Fibroblast of lung (primary cell): Measurements from ENCODE around the gene SMIM12. TPM values are rescaled to one million over a fixed set of nuclear protein-coding genes. Genes with fewer than 3 reads are reported as not detected.

Source experiments
- DNase-seq, 2 donors: peaks; one replicate each; pipeline versions ENCODE4 v3.0.0 to v3.0.0-alpha.2; 2010; ENCODE audit warnings: low read depth in 2 of 2
- H2AFZ ChIP-seq: 2 replicates; pipeline ENCODE4 v1.5.1; 2012; ENCODE audit warnings: low read length, control low read depth, inconsistent platforms
- H3K27ac ChIP-seq: 2 replicates; pipeline ENCODE4 v1.5.1; 2011; ENCODE audit warnings: low read length, control low read depth; ENCODE audit not compliant: insufficient read depth
- H3K27me3 ChIP-seq: 2 replicates; pipeline ENCODE4 v1.5.1; 2011; ENCODE audit warnings: mild to moderate bottlenecking, low read length; ENCODE audit not compliant: control insufficient read depth, insufficient read depth
- H3K36me3 ChIP-seq: 2 replicates; pipeline ENCODE4 v1.5.1; 2011; ENCODE audit warnings: low read length; ENCODE audit not compliant: control insufficient read depth, insufficient read depth
- H3K4me1 ChIP-seq: 2 replicates; pipeline ENCODE4 v1.5.1; 2011; ENCODE audit warnings: low read length; ENCODE audit not compliant: control insufficient read depth, insufficient read depth; ENCODE audit errors: extremely low read depth
- H3K4me2 ChIP-seq: 2 replicates; pipeline ENCODE4 v1.5.1; 2011; ENCODE audit warnings: low read length, control low read depth; ENCODE audit not compliant: insufficient read depth; ENCODE audit errors: extremely low read depth
- H3K4me3 ChIP-seq, 4 experiments: fragments of 200-600 bp in 1 of 4; sonication (generic) in 1 of 4; replicated peaks in 1 of 4; 2 replicates each; pipeline ENCODE4 v1.5.1; 2011 to 2016; ENCODE audit warnings: low read length in 4 of 4, low read depth in 3 of 4, mild to moderate bottlenecking in 3 of 4, control low read depth in 2 of 4, inconsistent platforms in 1 of 4, mixed read lengths in 1 of 4; ENCODE audit not compliant: insufficient read depth in 1 of 4; ENCODE audit errors: control extremely low read depth in 1 of 4
- H3K79me2 ChIP-seq: 2 replicates; pipeline ENCODE4 v1.5.1; 2012; ENCODE audit warnings: mild to moderate bottlenecking, low read length, inconsistent platforms; ENCODE audit not compliant: control insufficient read depth, insufficient read depth
- H3K9ac ChIP-seq: 2 replicates; pipeline ENCODE4 v1.5.1; 2011; ENCODE audit warnings: mild to moderate bottlenecking, low read length, control low read depth; ENCODE audit not compliant: insufficient read depth
- H3K9me3 ChIP-seq: 2 replicates; pipeline ENCODE4 v1.5.1; 2012; ENCODE audit warnings: low read depth, low read length; ENCODE audit not compliant: control insufficient read depth, insufficient read depth
- H4K20me1 ChIP-seq: 2 replicates; pipeline ENCODE4 v1.5.1; 2011; ENCODE audit warnings: low read length; ENCODE audit not compliant: control insufficient read depth, insufficient read depth; ENCODE audit errors: extremely low read depth
- EZH2 ChIP-seq: IDR thresholded peaks from 2 replicates; pipeline ENCODE4 v1.5.1; 2012; ENCODE audit warnings: low read length, control low read depth, mild to moderate bottlenecking; ENCODE audit errors: missing control alignments
- polyA plus RNA-seq, 2 donors: library from polyadenylated mRNA; depleted of rRNA in 1 of 2; stranded (reverse) in 1 of 2; unstranded in 1 of 2; fragments of >200 nt; gene quantifications; 2 replicates each; pipeline ENCODE4 v1.2.1, GENCODE V29; 2011 to 2012; ENCODE audit warnings: missing spikeins in 1 of 2
- total RNA-seq: library from RNA; depleted of rRNA; stranded (reverse); fragments of >200 nt; gene quantifications from 2 replicates; pipeline ENCODE4 v1.2.1, GENCODE V29; 2014
- TF ChIP-seq, protein P1 (sequence below), 2 donors: IDR thresholded peaks in 1 of 2; conservative IDR thresholded peaks in 1 of 2; 1 replicate in 1 of 2; 2 replicates in 1 of 2; pipeline ENCODE4 v1.5.1; 2011 to 2012; ENCODE audit warnings: low read length in 2 of 2, control low read depth in 1 of 2, inconsistent platforms in 1 of 2, low read depth in 1 of 2, mild to moderate bottlenecking in 1 of 2

SMIM12 gene
- total and polyA plus RNA-seq, 2 donors (not counting 1 experiment from before 2014, with no cell fraction given), result 18.2 to 59.7 TPM

DNA sequence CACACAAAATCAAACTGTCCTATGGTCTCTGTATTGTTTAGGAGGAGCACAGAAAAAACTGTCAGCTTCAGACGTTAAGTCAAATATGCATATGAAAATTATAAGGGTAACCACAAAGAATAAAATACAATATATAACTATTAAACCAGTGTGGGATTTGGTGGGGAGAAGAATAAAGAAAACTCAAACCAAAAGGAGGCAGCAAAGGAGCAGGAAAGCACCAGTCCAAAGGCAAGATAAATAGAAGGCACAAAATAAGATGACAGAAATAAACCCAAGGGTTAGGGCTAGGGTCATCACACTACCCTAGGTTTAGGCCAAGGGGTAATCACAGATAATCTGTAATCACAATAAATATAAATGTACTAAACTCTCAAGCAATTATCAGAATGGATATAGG, 37.1 kb upstream of the SMIM12 start:
- DNase-seq, result no peak
- TF ChIP-seq EZH2, result no peak
- TF ChIP-seq, protein P1, sequence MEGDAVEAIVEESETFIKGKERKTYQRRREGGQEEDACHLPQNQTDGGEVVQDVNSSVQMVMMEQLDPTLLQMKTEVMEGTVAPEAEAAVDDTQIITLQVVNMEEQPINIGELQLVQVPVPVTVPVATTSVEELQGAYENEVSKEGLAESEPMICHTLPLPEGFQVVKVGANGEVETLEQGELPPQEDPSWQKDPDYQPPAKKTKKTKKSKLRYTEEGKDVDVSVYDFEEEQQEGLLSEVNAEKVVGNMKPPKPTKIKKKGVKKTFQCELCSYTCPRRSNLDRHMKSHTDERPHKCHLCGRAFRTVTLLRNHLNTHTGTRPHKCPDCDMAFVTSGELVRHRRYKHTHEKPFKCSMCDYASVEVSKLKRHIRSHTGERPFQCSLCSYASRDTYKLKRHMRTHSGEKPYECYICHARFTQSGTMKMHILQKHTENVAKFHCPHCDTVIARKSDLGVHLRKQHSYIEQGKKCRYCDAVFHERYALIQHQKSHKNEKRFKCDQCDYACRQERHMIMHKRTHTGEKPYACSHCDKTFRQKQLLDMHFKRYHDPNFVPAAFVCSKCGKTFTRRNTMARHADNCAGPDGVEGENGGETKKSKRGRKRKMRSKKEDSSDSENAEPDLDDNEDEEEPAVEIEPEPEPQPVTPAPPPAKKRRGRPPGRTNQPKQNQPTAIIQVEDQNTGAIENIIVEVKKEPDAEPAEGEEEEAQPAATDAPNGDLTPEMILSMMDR (conservative IDR thresholded peaks at IDR 0.05 in 1 of 2, IDR thresholded peaks at IDR 0.05 in 1 of 2; ENCODE audit: low read depth in 1 of 2, low read length in 2 of 2), result peak; percentile 6 to 13
- no peak overlapping the region for H3K27ac ChIP-seq

DNA sequence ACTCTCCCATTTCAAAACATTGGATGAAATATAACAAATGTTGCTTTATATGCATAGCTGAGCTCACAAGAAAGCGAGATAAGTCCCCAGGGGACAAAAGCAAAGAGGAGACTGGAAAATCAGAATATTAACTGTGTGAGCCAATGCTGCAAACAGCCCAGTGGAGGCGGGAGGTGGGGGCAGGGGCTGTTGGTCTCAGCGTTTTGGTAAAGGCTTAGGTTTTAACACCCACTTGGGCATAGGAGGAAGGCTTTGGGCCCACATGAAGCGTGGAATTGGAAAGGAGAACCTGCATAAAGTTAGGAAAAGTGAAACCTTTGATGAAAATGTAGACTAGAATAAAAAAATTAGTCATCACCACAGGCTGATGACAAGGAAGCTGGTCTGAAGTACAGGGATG, 30.2 kb upstream of the SMIM12 start:
- H3K79me2 ChIP-seq, result no peaks in the 10 kb centered on the region
- H3K9ac ChIP-seq, result no peak overlapping the region
- peaks cover 8% of the 10 kb centered on the region for H3K27me3 ChIP-seq
- H3K36me3 ChIP-seq, result no peaks in the 10 kb centered on the region
- H3K9me3 ChIP-seq, result no peaks in the 10 kb centered on the region
- no peaks in the 10 kb centered on the region for H3K4me1 ChIP-seq
- DNase-seq, result no peak
- H3K27ac ChIP-seq, result no peak overlapping the region
- no peaks in the 10 kb centered on the region for H4K20me1 ChIP-seq
- TF ChIP-seq, protein P1 (conservative IDR thresholded peaks at IDR 0.05 in 1 of 2, IDR thresholded peaks at IDR 0.05 in 1 of 2; ENCODE audit: low read depth in 1 of 2, low read length in 2 of 2), result no peak
- TF ChIP-seq EZH2, result no peak
- H3K4me3 ChIP-seq, result no peak overlapping the region
- no peak overlapping the region for H3K4me2 ChIP-seq
- H2AFZ ChIP-seq, result no peak overlapping the region

More for the DNA sequence above, 37.1 kb upstream of the SMIM12 start:
- no peaks in the 10 kb centered on the region for H3K36me3 ChIP-seq
- H3K4me1 ChIP-seq, result no peaks in the 10 kb centered on the region
- H3K27me3 ChIP-seq, result no peaks in the 10 kb centered on the region
- H3K79me2 ChIP-seq, result no peaks in the 10 kb centered on the region
- H4K20me1 ChIP-seq, result no peaks in the 10 kb centered on the region
- no peak overlapping the region for H2AFZ ChIP-seq
- no peak overlapping the region for H3K4me3 ChIP-seq
- no peak overlapping the region for H3K9ac ChIP-seq
- no peaks in the 10 kb centered on the region for H3K9me3 ChIP-seq
- H3K4me2 ChIP-seq, result no peak overlapping the region

GRCh38 chr1:34887593-34887992, 28.0 kb upstream of the SMIM12 start:
- TF ChIP-seq, protein P1 (conservative IDR thresholded peaks at IDR 0.05 in 1 of 2, IDR thresholded peaks at IDR 0.05 in 1 of 2; ENCODE audit: low read depth in 1 of 2, low read length in 2 of 2), result no peak
- TF ChIP-seq EZH2, result no peak
- no peak for DNase-seq
- Histone ChIP-seq H3K4me2 (no peak overlapping the region), H3K9ac (no peak overlapping the region), H3K27ac (no peak overlapping the region), H4K20me1 (no peaks in the 10 kb centered on the region), H3K27me3 (peaks cover 15% of the 10 kb centered on the region), H3K79me2 (no peaks in the 10 kb centered on the region), H3K36me3 (no peaks in the 10 kb centered on the region), H2AFZ (no peak overlapping the region), H3K4me1 (no peaks in the 10 kb centered on the region), H3K4me3 (no peak overlapping the region), H3K9me3 (no peaks in the 10 kb centered on the region)
